ENCODE measurements around the gene WDFY4.

DNA sequence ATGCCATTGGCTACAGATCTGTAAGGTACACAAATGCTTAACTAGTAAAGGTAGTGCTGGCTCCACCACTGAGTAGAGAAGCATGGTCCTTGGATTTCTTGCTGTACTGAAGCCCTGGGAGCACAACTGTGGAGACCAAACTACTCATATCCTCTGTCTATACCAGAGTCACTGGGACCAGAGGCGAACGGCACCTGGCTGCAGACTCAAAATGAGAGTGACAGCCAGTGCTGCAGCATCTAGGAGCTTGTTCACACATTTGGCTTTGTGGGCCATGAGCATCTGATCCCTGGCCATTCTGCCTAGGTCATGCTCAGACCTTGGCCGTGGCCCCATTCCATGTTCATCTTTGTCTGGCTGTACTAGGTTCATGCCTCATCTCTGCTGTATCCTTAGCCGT is 223.1 kb downstream of the WDFY4 start:
- TF ChIP-seq, protein P1, sequence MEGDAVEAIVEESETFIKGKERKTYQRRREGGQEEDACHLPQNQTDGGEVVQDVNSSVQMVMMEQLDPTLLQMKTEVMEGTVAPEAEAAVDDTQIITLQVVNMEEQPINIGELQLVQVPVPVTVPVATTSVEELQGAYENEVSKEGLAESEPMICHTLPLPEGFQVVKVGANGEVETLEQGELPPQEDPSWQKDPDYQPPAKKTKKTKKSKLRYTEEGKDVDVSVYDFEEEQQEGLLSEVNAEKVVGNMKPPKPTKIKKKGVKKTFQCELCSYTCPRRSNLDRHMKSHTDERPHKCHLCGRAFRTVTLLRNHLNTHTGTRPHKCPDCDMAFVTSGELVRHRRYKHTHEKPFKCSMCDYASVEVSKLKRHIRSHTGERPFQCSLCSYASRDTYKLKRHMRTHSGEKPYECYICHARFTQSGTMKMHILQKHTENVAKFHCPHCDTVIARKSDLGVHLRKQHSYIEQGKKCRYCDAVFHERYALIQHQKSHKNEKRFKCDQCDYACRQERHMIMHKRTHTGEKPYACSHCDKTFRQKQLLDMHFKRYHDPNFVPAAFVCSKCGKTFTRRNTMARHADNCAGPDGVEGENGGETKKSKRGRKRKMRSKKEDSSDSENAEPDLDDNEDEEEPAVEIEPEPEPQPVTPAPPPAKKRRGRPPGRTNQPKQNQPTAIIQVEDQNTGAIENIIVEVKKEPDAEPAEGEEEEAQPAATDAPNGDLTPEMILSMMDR (IDR thresholded peaks at IDR 0.05; ENCODE audit: insufficient read depth, low read length, poor library complexity, severe bottlenecking) = no peak
- TF ChIP-seq EZH2phosphoT487 (conservative IDR thresholded peaks at IDR 0.05; ENCODE audit: low read length) = no peak
